Kidney epithelial cell (primary cell): Measurements from ENCODE around the gene TGFBR3L. TPM values are rescaled to one million over a fixed set of nuclear protein-coding genes. Genes with fewer than 3 reads are reported as not detected.

ENCODE experiments used
- DNase-seq: peaks from one replicate; pipeline ENCODE4 v3.0.0-alpha.2; 2010; ENCODE audit warnings: low read depth
- H3K27me3 ChIP-seq: 2 replicates; pipeline ENCODE4 v1.6.0; 2011; ENCODE audit warnings: low read length; ENCODE audit not compliant: control insufficient read depth, insufficient read depth
- H3K36me3 ChIP-seq: 2 replicates; pipeline ENCODE4 v1.5.1; 2011; ENCODE audit warnings: low read length; ENCODE audit not compliant: control insufficient read depth, insufficient read depth
- H3K4me3 ChIP-seq: 2 replicates; pipeline ENCODE4 v1.5.1; 2011; ENCODE audit warnings: low read depth, mild to moderate bottlenecking, control low read depth, low read length
- CTCF ChIP-seq: IDR thresholded peaks from 2 replicates; pipeline ENCODE4 v1.5.1; 2011; ENCODE audit warnings: mild to moderate bottlenecking, moderate library complexity, low read length, control low read depth, inconsistent platforms; ENCODE audit not compliant: insufficient read depth, poor library complexity, severe bottlenecking
- total RNA-seq: library from RNA; depleted of rRNA; stranded (reverse); fragments of >200 nt; gene quantifications from 2 replicates; pipeline ENCODE4 v1.2.3, GENCODE V29; 2015

TGFBR3L gene
- total RNA-seq, 1 donor from 2014 or later: 4.5 TPM

- TF ChIP-seq CTCF: no peak
- no peaks in the 10 kb centered on the region for H3K36me3 ChIP-seq
- no peak for DNase-seq
Measured at GRCh38 chr19:7879111-7879807, 35.4 kb upstream of the TGFBR3L start.

GRCh38 chr19:7879836-7880235 lies 34.8 kb upstream of the TGFBR3L start:
- Histone ChIP-seq H3K27me3 (peaks cover 4% of the 10 kb centered on the region), H3K36me3 (no peaks in the 10 kb centered on the region), H3K4me3 (no peak overlapping the region)
- no peak for DNase-seq
- TF ChIP-seq CTCF: no peak

More at GRCh38 chr19:7879111-7879807, 35.4 kb upstream of the TGFBR3L start:
- no peak overlapping the region for H3K4me3 ChIP-seq
- peaks cover 9% of the 10 kb centered on the region for H3K27me3 ChIP-seq

DNA sequence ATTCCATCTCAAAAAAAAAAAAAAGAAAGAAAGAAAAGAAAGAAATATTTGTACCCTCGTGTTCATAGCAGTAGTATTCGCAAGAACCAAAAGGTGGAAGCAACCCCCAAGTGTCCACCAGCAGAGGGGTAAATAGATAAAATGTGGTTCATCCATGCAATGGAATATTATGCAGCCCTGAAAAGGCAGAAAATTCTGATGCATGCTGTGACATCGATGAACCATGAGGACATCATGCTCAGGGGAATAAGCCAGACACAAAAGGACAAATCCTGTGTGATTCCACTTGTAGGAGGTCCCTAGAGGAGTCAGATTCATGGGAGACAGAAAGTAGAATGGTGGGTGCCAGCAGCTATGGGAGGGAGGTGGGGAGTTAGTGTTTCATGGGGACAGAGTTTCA lies 32.7 kb upstream of the TGFBR3L start:
- H3K36me3 ChIP-seq: no peaks in the 10 kb centered on the region
- H3K27me3 ChIP-seq: no peaks in the 10 kb centered on the region
- TF ChIP-seq CTCF: no peak
- H3K4me3 ChIP-seq: no peak overlapping the region
- no peak for DNase-seq

DNA sequence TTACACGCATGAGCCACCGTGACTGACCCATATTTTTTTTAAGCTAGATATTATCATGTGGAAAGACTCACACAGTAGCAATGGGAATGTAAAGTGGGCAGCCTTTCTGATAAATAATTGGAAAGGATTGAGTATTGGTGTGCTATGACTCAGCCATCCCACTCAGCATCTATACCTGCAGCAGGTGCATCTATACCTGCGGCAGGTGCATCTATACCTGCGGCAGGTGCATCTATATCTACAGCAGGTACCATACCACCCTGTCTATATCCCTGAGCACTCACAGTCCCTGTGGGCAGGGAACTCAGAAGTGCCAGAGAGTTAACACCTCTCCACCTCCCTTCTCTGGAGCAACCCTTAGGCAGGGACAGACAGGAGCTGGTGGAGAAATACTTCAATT lies 31.5 kb upstream of the TGFBR3L start:
- Histone ChIP-seq H3K4me3 (no peak overlapping the region), H3K27me3 (no peaks in the 10 kb centered on the region), H3K36me3 (no peaks in the 10 kb centered on the region)
- no peak for DNase-seq
- TF ChIP-seq CTCF: no peak

DNA sequence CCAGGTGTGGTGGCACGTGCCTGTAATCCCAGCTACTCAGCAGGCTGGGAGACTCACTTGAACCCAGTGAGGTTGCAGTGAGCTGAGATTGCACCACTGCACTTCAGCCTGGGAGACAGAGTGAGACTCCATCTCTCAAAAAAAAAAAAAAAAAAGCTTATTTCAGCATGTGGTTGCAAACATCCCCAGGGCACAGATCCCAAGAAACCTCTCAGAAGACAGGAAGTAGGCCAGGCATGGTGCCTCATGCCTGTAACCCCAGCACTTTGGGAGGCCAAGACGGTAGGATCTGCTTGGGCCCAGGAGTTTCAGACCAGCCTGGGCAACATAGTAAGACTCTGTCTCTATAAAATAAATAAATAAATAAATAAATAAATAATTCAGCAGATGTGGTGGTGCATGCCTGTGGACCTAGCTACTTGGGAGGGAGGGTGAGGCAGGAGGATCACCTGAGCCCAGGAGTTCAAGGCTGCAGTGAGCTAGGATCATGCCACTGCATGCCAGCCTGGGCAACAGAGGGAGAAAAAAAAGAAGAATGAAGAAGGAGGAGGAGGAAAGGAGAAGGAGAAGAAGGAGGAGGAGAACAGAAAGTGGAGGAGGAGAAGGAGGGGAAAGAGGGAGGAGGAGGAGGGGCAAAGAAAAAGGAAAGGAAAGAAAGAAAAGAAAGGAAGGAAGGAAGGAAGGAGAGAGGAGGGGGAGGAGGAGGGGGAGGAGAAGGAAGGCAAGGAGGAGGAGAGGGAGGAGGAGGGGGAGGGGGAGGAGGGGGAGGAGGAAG lies 30.6 kb upstream of the TGFBR3L start:
- Histone ChIP-seq H3K36me3 (no peaks in the 10 kb centered on the region), H3K27me3 (no peaks in the 10 kb centered on the region), H3K4me3 (no peak overlapping the region)
- DNase-seq: no peak
- no peak for TF ChIP-seq CTCF
